CD4-positive, alpha-beta T cell (primary cell): Measurements from ENCODE around the gene PLRG1. TPM values are rescaled to one million over a fixed set of nuclear protein-coding genes. Genes with fewer than 3 reads are reported as not detected.

Source experiments
- ATAC-seq: fragments of 200-7000 bp; cut with Tn5 transposase; one replicate; pipeline ENCODE4 v1.10.0; 2022; ENCODE audit warnings: mild to moderate bottlenecking; ENCODE audit not compliant: poor library complexity
- CTCF ChIA-PET: fragments of 350-600 bp; sonication (Branson Sonifier 250); formaldehyde crosslinking; loops from one replicate; lab custom pipeline; 2021; ENCODE audit warnings: antibody characterized with exemption, inconsistent platforms; lab: Charles Lee
- POLR2A ChIA-PET: fragments of 350-600 bp; sonication (Branson Sonifier 250); formaldehyde crosslinking; loops from one replicate; lab custom pipeline; 2021; ENCODE audit warnings: antibody characterized with exemption, inconsistent platforms; lab: Charles Lee
- DNase-seq, 14 experiments: peaks; one replicate each; pipeline ENCODE4 v3.0.0-alpha.2; 2013 to 2020; ENCODE audit warnings: mixed read lengths in 2 of 14
- H3K27ac ChIP-seq, 2 donors: one replicate each; pipeline versions ENCODE4 v1.5.1 to v1.7.0; 2013; ENCODE audit warnings: low read length in 2 of 2, low read depth in 1 of 2, mild to moderate bottlenecking in 1 of 2
- H3K27me3 ChIP-seq, 2 experiments: 1 replicate in 1 of 2; 2 replicates in 1 of 2; pipeline versions ENCODE4 v1.6.1 to v1.7.0; 2013; ENCODE audit warnings: low read length in 2 of 2, control low read depth in 1 of 2, mild to moderate bottlenecking in 1 of 2, moderate library complexity in 1 of 2; ENCODE audit not compliant: insufficient read depth in 2 of 2, control insufficient read depth in 1 of 2
- H3K36me3 ChIP-seq: one replicate; pipeline ENCODE4 v1.6.1; 2013; ENCODE audit warnings: low read length, control low read depth; ENCODE audit not compliant: insufficient read depth
- H3K4me1 ChIP-seq: one replicate; pipeline ENCODE4 v1.6.1; 2013; ENCODE audit warnings: low read length, control low read depth; ENCODE audit not compliant: insufficient read depth
- H3K4me3 ChIP-seq: one replicate; pipeline ENCODE4 v1.5.1; 2013; ENCODE audit warnings: mild to moderate bottlenecking, low read length, moderate library complexity
- H3K9me3 ChIP-seq, 2 experiments: 1 replicate in 1 of 2; 2 replicates in 1 of 2; pipeline versions ENCODE4 v1.6.1 to v1.7.0; 2013; ENCODE audit warnings: low read length in 2 of 2, mild to moderate bottlenecking in 2 of 2, control low read depth in 1 of 2, moderate library complexity in 1 of 2; ENCODE audit not compliant: control insufficient read depth in 1 of 2, insufficient read depth in 1 of 2
- H3K27ac Mint-ChIP-seq: one replicate; pipeline ENCODE4 v1.8.0; 2020; ENCODE audit warnings: mixed read lengths
- H3K27me3 Mint-ChIP-seq: one replicate; pipeline ENCODE4 v1.8.0; 2021; ENCODE audit warnings: mixed read lengths
- H3K36me3 Mint-ChIP-seq: one replicate; pipeline ENCODE4 v1.8.0; 2021; ENCODE audit warnings: low read depth, mixed read lengths
- H3K4me1 Mint-ChIP-seq: one replicate; pipeline ENCODE4 v1.8.0; 2021; ENCODE audit warnings: low read depth, mixed read lengths
- H3K4me3 Mint-ChIP-seq: one replicate; pipeline ENCODE4 v1.8.0; 2020; ENCODE audit warnings: mild to moderate bottlenecking, mixed read lengths
- H3K9me3 Mint-ChIP-seq: one replicate; pipeline ENCODE4 v1.8.0; 2020; ENCODE audit warnings: mixed read lengths
- intact Hi-C, 2 experiments: fragments of 100-400 bp; cut with DNase I in 1 of 2; cut with micrococcal nuclease in 1 of 2; formaldehyde crosslinking; loops; one replicate each; pipeline versions ENCODE4 v1.15.1 to v1.9.0; 2023 to 2025; cut with DNase I, micrococcal nuclease
- total RNA-seq, 174 experiments: library from RNA in 2 of 174; stranded (reverse) in 2 of 174; gene quantifications; one replicate each; pipeline ENCODE4 v1.2.3 and lab custom pipeline; 2021 to 2026
- TF ChIP-seq, protein P1 (sequence below): fragments of 200-600 bp; IDR thresholded peaks from one replicate; pipeline ENCODE4 v1.8.0; 2022; ENCODE audit warnings: antibody characterized with exemption, mild to moderate bottlenecking

PLRG1 gene
- total RNA-seq, 2 experiments from 2014 or later: 41.1 to 44.8 TPM

DNA sequence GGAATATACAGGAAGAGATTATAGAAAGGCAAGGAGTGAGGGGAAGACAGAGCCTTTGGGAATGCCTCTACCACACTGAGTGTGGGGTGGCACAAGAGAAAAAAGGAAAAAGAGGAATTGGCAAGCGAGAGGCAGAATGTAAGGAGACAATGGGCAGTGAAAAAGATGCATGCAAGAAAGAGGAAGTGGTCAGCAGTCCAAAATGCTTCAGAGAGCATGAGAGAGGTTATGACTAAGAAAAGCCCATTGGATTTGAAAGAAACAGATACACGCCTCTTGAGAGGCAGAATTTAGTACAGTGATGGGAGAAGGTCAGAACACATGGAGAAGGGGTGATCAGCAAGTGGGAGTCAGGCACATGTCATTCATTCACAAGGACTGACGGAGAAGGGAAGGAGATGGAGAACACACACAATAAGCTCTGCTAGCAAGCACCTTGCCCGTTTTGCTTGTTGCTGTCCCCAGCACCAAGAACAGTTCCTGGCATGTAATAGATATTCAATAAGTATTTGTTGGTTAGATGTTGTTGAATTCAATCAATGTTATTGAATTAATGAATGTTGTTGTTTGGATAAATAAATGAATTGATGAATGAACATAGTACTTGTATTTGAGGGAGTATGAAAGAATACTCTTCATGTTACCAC is 65.0 kb downstream of the PLRG1 start:
- POLR2A ChIA-PET: no interaction called here
- no peak overlapping the region for H3K4me3 Mint-ChIP-seq
- DNase-seq (no peak), ATAC-seq (no peak)
- no peaks in the 10 kb centered on the region for H3K36me3 ChIP-seq
- TF ChIP-seq, protein P1, sequence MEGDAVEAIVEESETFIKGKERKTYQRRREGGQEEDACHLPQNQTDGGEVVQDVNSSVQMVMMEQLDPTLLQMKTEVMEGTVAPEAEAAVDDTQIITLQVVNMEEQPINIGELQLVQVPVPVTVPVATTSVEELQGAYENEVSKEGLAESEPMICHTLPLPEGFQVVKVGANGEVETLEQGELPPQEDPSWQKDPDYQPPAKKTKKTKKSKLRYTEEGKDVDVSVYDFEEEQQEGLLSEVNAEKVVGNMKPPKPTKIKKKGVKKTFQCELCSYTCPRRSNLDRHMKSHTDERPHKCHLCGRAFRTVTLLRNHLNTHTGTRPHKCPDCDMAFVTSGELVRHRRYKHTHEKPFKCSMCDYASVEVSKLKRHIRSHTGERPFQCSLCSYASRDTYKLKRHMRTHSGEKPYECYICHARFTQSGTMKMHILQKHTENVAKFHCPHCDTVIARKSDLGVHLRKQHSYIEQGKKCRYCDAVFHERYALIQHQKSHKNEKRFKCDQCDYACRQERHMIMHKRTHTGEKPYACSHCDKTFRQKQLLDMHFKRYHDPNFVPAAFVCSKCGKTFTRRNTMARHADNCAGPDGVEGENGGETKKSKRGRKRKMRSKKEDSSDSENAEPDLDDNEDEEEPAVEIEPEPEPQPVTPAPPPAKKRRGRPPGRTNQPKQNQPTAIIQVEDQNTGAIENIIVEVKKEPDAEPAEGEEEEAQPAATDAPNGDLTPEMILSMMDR: no peak
- peaks cover 16% of the 10 kb centered on the region for H3K27me3 Mint-ChIP-seq
- no peaks in the 10 kb centered on the region for H3K4me1 ChIP-seq
- no peaks in the 10 kb centered on the region for H3K9me3 Mint-ChIP-seq
- H3K9me3 ChIP-seq: peaks cover 0 to 6% of the 10 kb centered on the region in 2 experiments
- intact Hi-C loops: no loop called here
- CTCF ChIA-PET: no interaction called here
- no peak overlapping the region for H3K27ac Mint-ChIP-seq
- no peak overlapping the region for H3K4me3 ChIP-seq
- H3K36me3 Mint-ChIP-seq: no peaks in the 10 kb centered on the region
- H3K27me3 ChIP-seq: peaks cover 13 to 30% of the 10 kb centered on the region in 2 experiments
- H3K27ac ChIP-seq: no peak overlapping the region
- peaks cover 6% of the 10 kb centered on the region for H3K4me1 Mint-ChIP-seq

Other genes with a start within 250 kb of the PLRG1 start
- under 1 TPM; 0.16 to 0.22 TPM for gene DCHS2, start 58.6 kb downstream of the PLRG1 start, total RNA-seq
- gene FGB, start 12.6 kb upstream of the PLRG1 start, total RNA-seq: not detected
- gene FGA, start 40.3 kb upstream of the PLRG1 start, total RNA-seq: not detected
- gene FGG, start 62.3 kb upstream of the PLRG1 start, total RNA-seq: not detected
- not detected for gene LRAT, start 193.6 kb upstream of the PLRG1 start, total RNA-seq
- gene RBM46, start 230.9 kb upstream of the PLRG1 start, total RNA-seq: not detected